Fibroblast of villous mesenchyme (primary cell): Measurements from ENCODE around the gene CELF4. TPM values are rescaled to one million over a fixed set of nuclear protein-coding genes. Genes with fewer than 3 reads are reported as not detected.

Experiments
- DNase-seq: peaks from one replicate; pipeline ENCODE4 v3.0.0-alpha.2; 2010; ENCODE audit warnings: low read depth
- H3K4me3 ChIP-seq: 2 replicates; pipeline ENCODE4 v1.5.1; 2011; ENCODE audit warnings: low read depth, mild to moderate bottlenecking, low read length
- total RNA-seq: library from RNA; depleted of rRNA; stranded (reverse); fragments of >200 nt; gene quantifications from 2 replicates; pipeline ENCODE4 v1.2.3, GENCODE V29; 2012
- TF ChIP-seq, protein P1 (sequence below): IDR thresholded peaks from 2 replicates; pipeline ENCODE4 v1.5.1; 2012; ENCODE audit warnings: low read depth, mild to moderate bottlenecking, low read length; ENCODE audit not compliant: insufficient read depth

Gene CELF4
- total RNA-seq, 1 donor = not detected

DNA sequence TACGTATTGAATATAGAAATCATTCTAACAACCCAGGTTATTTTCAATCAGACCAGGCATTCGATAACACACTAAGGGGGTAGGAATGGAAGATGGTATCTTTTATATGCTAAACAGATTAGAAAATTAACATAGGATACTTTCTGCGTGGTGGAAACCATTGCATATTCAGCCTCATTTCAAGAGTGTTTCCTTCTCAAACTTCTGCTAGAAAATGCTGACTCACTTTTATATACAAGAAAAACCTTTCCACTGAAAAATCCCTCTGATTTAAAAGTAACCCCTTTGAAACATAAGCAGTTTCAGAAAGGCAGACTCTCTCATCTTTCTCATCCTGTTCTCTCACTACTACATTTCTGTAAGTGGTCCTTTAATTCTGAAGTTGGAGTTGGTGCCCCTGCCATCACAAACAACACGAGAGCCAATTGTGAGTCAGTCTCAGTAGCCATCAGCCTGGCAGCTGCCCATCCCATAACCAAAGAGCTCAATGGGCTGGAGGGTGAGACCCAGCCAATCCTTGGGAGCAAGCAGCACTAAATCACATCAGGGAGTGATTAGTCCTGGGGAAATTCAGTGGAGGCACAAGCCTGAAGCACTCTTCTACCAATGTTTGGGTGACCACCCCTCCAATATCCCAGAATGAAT is 343.1 kb downstream of the CELF4 start:
- no peak overlapping the region for H3K4me3 ChIP-seq
- DNase-seq = no peak
- TF ChIP-seq, protein P1, sequence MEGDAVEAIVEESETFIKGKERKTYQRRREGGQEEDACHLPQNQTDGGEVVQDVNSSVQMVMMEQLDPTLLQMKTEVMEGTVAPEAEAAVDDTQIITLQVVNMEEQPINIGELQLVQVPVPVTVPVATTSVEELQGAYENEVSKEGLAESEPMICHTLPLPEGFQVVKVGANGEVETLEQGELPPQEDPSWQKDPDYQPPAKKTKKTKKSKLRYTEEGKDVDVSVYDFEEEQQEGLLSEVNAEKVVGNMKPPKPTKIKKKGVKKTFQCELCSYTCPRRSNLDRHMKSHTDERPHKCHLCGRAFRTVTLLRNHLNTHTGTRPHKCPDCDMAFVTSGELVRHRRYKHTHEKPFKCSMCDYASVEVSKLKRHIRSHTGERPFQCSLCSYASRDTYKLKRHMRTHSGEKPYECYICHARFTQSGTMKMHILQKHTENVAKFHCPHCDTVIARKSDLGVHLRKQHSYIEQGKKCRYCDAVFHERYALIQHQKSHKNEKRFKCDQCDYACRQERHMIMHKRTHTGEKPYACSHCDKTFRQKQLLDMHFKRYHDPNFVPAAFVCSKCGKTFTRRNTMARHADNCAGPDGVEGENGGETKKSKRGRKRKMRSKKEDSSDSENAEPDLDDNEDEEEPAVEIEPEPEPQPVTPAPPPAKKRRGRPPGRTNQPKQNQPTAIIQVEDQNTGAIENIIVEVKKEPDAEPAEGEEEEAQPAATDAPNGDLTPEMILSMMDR = no peak

DNA sequence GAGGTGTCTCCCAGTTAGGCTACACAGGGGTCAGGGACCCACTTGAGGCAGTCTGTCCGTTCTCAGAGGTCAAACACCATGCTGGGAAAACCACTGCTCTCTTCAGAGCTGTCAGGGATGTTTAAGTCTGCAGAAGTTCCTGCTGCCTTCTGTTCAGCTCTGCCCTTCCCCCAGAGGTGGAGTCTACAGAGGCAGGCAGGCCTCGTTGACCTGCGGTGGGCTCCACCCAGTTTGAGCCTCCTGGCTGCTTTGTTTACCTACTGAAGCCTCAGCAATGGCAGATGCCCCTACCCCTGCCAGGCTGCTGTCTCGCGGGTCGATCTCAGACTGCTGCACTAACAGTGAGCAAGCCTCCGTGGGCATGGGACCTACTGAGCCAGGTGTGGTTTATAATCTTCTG is 346.3 kb downstream of the CELF4 start:
- DNase-seq = no peak
- TF ChIP-seq, protein P1 = no peak
- no peak overlapping the region for H3K4me3 ChIP-seq

DNA sequence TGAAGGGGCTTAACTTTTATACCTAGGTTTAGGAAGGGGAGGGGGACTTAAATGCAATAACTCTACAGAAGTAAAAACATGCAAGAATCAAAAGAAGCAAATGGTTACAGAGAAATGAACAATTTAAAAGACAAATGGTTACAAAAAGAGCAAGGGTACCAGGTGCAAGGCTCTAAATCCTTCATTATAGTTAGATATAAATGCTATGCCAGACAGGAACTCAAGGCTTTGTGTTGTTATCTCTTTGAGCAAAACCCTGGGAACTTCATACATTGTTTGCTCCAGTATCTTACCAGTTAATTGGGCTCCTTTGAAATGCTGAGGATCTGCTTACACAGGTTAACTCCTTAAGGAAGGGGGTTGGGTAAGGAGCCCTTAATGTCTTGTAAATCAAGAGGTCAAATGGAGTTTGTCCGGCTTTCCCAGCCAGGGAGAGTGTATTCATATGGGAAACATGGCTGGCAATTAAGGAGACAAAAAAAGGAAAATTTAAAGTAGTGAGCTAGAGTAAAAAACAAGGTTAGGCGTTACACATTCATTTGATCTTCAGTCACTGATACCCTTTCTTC is 347.5 kb downstream of the CELF4 start:
- DNase-seq = no peak
- TF ChIP-seq, protein P1 = no peak
- H3K4me3 ChIP-seq = no peak overlapping the region

DNA sequence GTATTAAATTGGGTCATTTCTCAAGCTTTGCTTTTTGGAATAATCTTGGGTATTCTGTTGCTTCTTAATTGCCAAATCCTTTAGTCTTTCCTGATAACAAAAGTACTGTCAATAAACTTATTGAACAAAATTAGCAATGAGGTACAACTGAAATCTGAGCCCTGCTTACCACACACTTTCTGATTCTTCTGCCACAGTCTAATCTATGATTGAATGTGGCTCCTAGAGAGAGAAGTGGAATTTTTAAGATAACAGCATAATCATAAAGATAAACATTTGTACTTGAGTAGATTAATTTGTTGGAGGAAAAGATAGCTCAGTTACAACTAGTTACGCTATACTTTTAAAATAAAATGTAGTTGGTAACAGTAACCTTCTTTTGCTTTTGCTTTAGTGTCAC is 354.8 kb downstream of the CELF4 start:
- no peak overlapping the region for H3K4me3 ChIP-seq
- TF ChIP-seq, protein P1 = no peak
- no peak for DNase-seq

DNA sequence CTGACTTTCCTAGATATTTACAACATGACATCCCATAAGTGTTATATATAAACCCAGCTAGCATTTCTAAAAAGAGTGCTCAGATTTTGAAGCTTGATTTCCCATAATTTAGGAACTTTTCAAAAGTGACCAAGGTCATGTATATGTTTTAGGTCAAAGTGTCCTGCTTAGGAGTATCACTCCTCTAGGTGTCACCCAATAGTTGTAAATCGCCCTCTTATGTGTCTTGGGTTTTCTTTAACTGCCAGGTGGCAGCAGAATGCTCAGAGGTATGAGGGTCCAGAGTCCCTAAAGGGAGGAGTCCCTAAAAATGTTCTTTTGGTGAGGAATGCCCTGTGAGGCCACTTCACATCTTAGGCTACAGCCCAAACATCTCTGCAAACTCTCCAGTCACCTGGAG is 358.3 kb downstream of the CELF4 start:
- no peak for DNase-seq
- H3K4me3 ChIP-seq = no peak overlapping the region
- TF ChIP-seq, protein P1 = no peak

DNA sequence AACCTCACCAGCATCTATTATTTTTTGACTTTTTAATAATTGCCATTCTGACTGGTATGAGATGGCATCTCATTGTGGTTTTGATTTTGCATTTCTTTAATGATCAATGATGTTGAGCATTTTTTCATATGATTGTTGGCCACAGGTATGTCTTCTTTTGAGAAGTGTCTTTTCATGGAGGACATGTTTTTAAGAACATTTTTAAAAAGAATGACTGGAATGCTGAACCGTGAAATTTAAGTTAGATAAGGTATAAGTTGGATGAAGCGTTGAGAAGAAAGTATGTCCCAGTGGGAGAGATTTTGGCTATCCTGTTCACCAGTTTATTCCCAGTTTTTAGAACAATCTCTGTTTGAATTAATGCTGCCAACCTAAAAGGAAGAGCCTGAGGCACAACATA is 365.9 kb downstream of the CELF4 start:
- no peak overlapping the region for H3K4me3 ChIP-seq
- DNase-seq = no peak
- TF ChIP-seq, protein P1 = no peak
